ENCODE results near the gene HMX1. TPM values are rescaled to one million over a fixed set of nuclear protein-coding genes. Genes with fewer than 3 reads are reported as not detected.

HMX1 gene
- total and polyA plus RNA-seq, 2 donors (not counting 3 experiments of a cell fraction or from before 2014, with no cell fraction given), result not detected

DNA sequence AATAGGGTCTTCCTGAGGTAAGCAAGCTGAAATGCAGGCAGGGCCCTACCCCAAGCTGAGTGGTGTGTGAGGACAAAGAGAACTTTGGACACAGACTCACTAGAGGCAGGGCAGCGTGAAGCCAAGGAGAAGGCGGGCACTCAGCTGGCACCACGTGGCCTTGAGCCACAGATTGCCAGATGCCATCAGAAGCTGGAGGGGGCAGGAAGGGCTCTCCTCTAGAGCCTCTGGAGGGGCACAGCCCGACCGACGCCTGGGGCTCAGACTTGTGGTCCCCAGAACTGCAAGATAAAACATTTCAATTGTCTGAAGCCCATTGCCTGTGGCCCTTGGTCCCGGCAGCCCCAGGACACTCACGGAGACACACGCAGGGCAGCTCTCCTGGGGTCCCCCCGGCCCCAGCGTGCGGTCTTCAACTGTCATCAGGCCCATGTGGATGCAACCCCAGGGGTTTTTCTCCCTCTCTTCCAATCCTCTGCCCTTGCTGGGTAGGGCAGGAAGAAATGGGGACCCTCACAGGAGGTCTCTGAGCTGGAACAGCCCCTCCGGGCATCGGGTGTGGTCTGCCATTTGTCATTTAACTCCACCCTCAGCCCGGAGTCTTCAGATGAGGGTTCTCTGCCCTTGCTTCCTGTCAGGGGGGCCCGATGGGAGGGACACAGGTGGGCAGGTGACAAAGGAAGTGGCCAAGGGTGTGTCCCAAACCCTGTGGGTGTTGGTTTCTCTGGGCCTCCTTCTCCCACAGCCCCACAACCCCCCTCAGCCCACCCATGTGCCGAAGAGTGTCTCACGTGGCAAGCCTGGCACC, 22.2 kb downstream of the HMX1 start:
- TF ChIP-seq GATA2 (IDR thresholded peaks at IDR 0.05; ENCODE audit: insufficient read depth, insufficient read length, low read depth, low read length), result no peak
- TF ChIP-seq EZH2 (IDR thresholded peaks at IDR 0.05; ENCODE audit: borderline replicate concordance, low read depth, low read length, severe bottlenecking), result no peak
- no peak for TF ChIP-seq POLR2AphosphoS5 (IDR thresholded peaks at IDR 0.05; ENCODE audit: insufficient read depth, low read depth, low read length)
- no peak for TF ChIP-seq MYC (IDR thresholded peaks at IDR 0.05; ENCODE audit: low read depth, low read length)
- TF ChIP-seq MAX (IDR thresholded peaks at IDR 0.05; ENCODE audit: insufficient read depth, insufficient read length), result no peak
- TF ChIP-seq FOS (IDR thresholded peaks at IDR 0.05; ENCODE audit: borderline replicate concordance, insufficient read depth, low read length), result no peak
- TF ChIP-seq JUN (IDR thresholded peaks at IDR 0.05; ENCODE audit: borderline replicate concordance, insufficient read depth, insufficient read length, low read depth), result no peak
- TF ChIP-seq POLR2A (IDR thresholded peaks at IDR 0.05; ENCODE audit: low read depth, low read length), result no peak
- TF ChIP-seq CTCF (IDR thresholded peaks at IDR 0.05; ENCODE audit: extremely low read depth in 1 of 2, insufficient read depth in 1 of 2, low read depth in 1 of 2, low read length in 2 of 2), result no peak
- intact Hi-C loops (cut with micrococcal nuclease) (no loop called here), dilution Hi-C loops (cut with MboI; ENCODE audit: extremely low pct_ligation_motif_present, low sequenced_read_pairs) (no loop called here)
- Histone ChIP-seq H3K4me2 (ENCODE audit: insufficient read depth, low read length) (no peak overlapping the region), H4K20me1 (replicated peaks; ENCODE audit: control insufficient read depth, extremely low read depth, insufficient read depth, low read length) (no peaks in the 10 kb centered on the region), H3K36me3 (ENCODE audit: control insufficient read depth in 2 of 2, extremely low read depth in 1 of 2, insufficient read depth in 2 of 2, low read length in 2 of 2) (no peaks in the 10 kb centered on the region), H3K4me1 (ENCODE audit: control insufficient read depth, extremely low read depth, insufficient read depth, low read length) (no peaks in the 10 kb centered on the region), H3K27ac (ENCODE audit: insufficient read depth, low read depth, low read length) (no peak overlapping the region), H3K79me2 (ENCODE audit: control insufficient read depth, insufficient read depth, low read length) (no peaks in the 10 kb centered on the region), H3K9me3 (replicated peaks; ENCODE audit: control insufficient read depth, insufficient read depth, low read length) (no peaks in the 10 kb centered on the region), H3K4me3 (replicated peaks in 1 of 3; ENCODE audit: insufficient read depth in 1 of 3, low read depth in 1 of 3, low read length in 3 of 3) (no peak overlapping the region), H2AFZ (ENCODE audit: low read depth, low read length) (no peak overlapping the region), H3K9me1 (replicated peaks; ENCODE audit: control insufficient read depth, extremely low read depth, insufficient read depth, low read length) (no peaks in the 10 kb centered on the region), H3K27me3 (ENCODE audit: control insufficient read depth in 2 of 2, insufficient read depth in 2 of 2, low read length in 2 of 2) (peaks cover 1 to 3% of the 10 kb centered on the region in 2 experiments), H3K9ac (replicated peaks; ENCODE audit: extremely low read depth, insufficient read depth, low read length) (no peak overlapping the region)
- POLR2A ChIA-PET, result no interaction called here
- FAIRE-seq (no peak), DNase-seq (ENCODE audit: low read depth, low spot score) (no peak)
- no TSS peak for BruUV-seq (replicated peaks)
- CTCF ChIA-PET, result no interaction called here
